GM10248 (cell line): ENCODE measurements around the gene LRIT1.

Source experiments
- CTCF ChIA-PET: fragments of 300-600 bp; sonication (Branson Sonifier 250); formaldehyde crosslinking; extraction: SDS; loops from one replicate; lab custom pipeline; 2021; ENCODE audit warnings: antibody characterized with exemption; lab: Yijun Ruan, JAX
- POLR2A ChIA-PET: fragments of 350-650 bp; sonication (Branson Sonifier 250); formaldehyde crosslinking; extraction: SDS; loops from one replicate; lab custom pipeline; 2020; ENCODE audit warnings: antibody characterized with exemption; lab: Yijun Ruan, JAX
- DNase-seq: peaks from one replicate; pipeline ENCODE4 v3.0.0; 2012; ENCODE audit errors: extremely low spot score
- CTCF ChIP-seq: IDR thresholded peaks from 2 replicates; pipeline ENCODE4 v1.5.1; 2012; ENCODE audit warnings: mild to moderate bottlenecking, low read depth; ENCODE audit errors: extremely low read depth, missing control alignments, control extremely low read depth

Gene LRIT1

GRCh38 chr10:84269773-84270172 lies 28.4 kb upstream of the LRIT1 start:
- no peak for TF ChIP-seq CTCF
- no peak for DNase-seq
- ChIA-PET CTCF (interaction anchor here (1.5 to 12.8 kb wide), 3 partner anchors 23 to 269 kb away, joined by 4 to 326 read pairs (median 4); no protein-coding TSS in a partner anchor), POLR2A (no interaction called here)

GRCh38 chr10:84269162-84269561 lies 27.8 kb upstream of the LRIT1 start:
- POLR2A ChIA-PET = no interaction called here
- CTCF ChIA-PET = interaction anchor here (1.5 to 12.8 kb wide), 3 partner anchors 24 to 270 kb away, joined by 4 to 326 read pairs (median 4); no protein-coding TSS in a partner anchor
- no peak for DNase-seq
- TF ChIP-seq CTCF = no peak

GRCh38 chr10:84267503-84268126 lies 26.3 kb upstream of the LRIT1 start:
- ChIA-PET POLR2A (no interaction called here), CTCF (interaction anchor here (0.7 to 12.8 kb wide), 31 partner anchors 8 to 449 kb away, joined by 3 to 326 read pairs (median 4); partner anchors contain the start of gene RGR)
- peak; percentile 50 for DNase-seq
- peak; percentile 53 for TF ChIP-seq CTCF

GRCh38 chr10:84265418-84265817 lies 24.1 kb upstream of the LRIT1 start:
- DNase-seq = no peak
- POLR2A ChIA-PET = no interaction called here
- CTCF ChIA-PET = interaction anchor here (0.7 to 12.8 kb wide), 12 partner anchors 9 to 291 kb away, joined by 3 to 326 read pairs (median 6); partner anchors contain the start of gene LRIT1
- no peak for TF ChIP-seq CTCF

GRCh38 chr10:84264611-84265141 lies 23.3 kb upstream of the LRIT1 start:
- ChIA-PET POLR2A (interaction anchor here (0.6 kb wide), 1 partner anchor 1267 kb away, joined by 3 read pairs; no protein-coding TSS in a partner anchor), CTCF (interaction anchor here (0.6 to 12.8 kb wide), 34 partner anchors 8 to 452 kb away, joined by 3 to 326 read pairs (median 4); partner anchors contain the start of gene LRIT1)
- DNase-seq = peak; percentile 74
- TF ChIP-seq CTCF = peak; percentile 98

GRCh38 chr10:84263716-84264115 lies 22.4 kb upstream of the LRIT1 start:
- no peak for DNase-seq
- CTCF ChIA-PET = interaction anchor here (0.6 to 12.8 kb wide), 22 partner anchors 9 to 453 kb away, joined by 3 to 326 read pairs (median 5); partner anchors contain the start of gene LRIT1
- TF ChIP-seq CTCF = no peak
- POLR2A ChIA-PET = no interaction called here
